ENCODE data around the gene JHY.

JHY gene

DNA sequence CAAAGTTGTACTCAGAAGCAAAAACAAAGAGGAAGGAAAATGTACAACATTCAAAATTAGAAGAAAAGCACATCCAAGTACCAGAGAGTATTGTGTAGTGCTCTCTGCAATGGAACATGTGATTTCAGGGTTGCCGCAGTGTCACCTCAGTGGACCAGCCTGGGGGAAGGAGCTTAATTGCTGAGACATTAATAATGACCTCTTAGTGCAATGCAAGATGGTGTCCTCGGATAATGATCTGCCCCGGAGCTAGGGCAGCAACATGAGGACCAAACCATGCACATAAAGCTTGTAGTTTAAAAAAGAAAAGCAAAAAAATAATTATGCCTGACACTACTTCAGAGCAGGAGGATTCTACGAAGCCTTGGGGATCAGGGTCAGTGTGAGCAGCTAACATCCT, 11.3 kb upstream of the JHY start:
- TF ChIP-seq, protein P1, sequence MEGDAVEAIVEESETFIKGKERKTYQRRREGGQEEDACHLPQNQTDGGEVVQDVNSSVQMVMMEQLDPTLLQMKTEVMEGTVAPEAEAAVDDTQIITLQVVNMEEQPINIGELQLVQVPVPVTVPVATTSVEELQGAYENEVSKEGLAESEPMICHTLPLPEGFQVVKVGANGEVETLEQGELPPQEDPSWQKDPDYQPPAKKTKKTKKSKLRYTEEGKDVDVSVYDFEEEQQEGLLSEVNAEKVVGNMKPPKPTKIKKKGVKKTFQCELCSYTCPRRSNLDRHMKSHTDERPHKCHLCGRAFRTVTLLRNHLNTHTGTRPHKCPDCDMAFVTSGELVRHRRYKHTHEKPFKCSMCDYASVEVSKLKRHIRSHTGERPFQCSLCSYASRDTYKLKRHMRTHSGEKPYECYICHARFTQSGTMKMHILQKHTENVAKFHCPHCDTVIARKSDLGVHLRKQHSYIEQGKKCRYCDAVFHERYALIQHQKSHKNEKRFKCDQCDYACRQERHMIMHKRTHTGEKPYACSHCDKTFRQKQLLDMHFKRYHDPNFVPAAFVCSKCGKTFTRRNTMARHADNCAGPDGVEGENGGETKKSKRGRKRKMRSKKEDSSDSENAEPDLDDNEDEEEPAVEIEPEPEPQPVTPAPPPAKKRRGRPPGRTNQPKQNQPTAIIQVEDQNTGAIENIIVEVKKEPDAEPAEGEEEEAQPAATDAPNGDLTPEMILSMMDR (IDR thresholded peaks at IDR 0.05; ENCODE audit: insufficient read depth, low read depth, low read length, missing control alignments) = no peak
- no peak for DNase-seq (ENCODE audit: low read depth)
- no peak overlapping the region for H3K4me3 ChIP-seq (ENCODE audit: low read depth, low read length)

- TF ChIP-seq, protein P1 (IDR thresholded peaks at IDR 0.05; ENCODE audit: insufficient read depth, low read depth, low read length, missing control alignments) = no peak
- H3K4me3 ChIP-seq (ENCODE audit: low read depth, low read length) = no peak overlapping the region
- DNase-seq (ENCODE audit: low read depth) = no peak
Measured at GRCh38 chr11:122872046-122872445, 10.5 kb upstream of the JHY start.

DNA sequence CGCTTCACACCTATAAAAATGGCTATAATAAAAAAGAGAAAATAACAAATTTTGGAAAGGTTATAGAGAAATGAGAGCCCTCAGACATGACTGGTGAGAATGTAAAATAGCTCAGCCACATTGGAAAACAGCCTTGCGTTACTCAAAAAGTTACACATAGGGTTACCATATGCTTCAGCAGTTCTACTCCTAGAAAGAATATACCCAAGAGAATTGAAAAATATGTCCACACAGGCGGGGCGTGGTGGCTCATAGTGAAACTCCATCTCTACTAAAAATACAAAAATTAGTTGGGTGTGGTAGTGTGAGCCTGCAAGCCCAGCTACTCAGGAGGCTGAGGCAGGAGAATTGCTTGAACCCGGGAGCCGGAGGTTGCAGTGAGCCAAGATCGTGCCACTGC, 7.6 kb upstream of the JHY start:
- DNase-seq (ENCODE audit: low read depth) = peak; percentile 82

DNA sequence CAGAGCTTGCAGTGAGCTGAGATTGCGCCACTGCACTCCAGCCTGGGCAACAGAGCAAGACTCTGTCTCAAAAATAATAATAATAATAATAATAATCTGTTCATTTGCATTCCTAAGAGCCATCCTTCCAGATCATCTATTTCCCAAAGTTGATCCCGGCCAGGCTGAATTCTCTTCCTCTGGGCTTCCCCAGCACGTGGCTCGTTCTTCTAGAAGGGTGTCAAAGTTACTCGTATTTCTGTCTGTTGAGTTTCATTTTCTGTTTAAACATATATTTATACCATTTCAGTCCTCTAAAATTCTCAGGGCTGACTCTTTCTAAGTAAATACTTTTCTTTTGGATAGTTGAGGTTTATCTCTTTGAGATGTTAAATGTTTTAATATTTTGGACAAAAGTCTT, 4.8 kb upstream of the JHY start:
- no peak overlapping the region for H3K4me3 ChIP-seq (ENCODE audit: low read depth, low read length)
- DNase-seq (ENCODE audit: low read depth) = no peak
- TF ChIP-seq, protein P1 (IDR thresholded peaks at IDR 0.05; ENCODE audit: insufficient read depth, low read depth, low read length, missing control alignments) = no peak

More for the DNA sequence above, 7.6 kb upstream of the JHY start:
- TF ChIP-seq, protein P1 (IDR thresholded peaks at IDR 0.05; ENCODE audit: insufficient read depth, low read depth, low read length, missing control alignments) = no peak
- H3K4me3 ChIP-seq (ENCODE audit: low read depth, low read length) = no peak overlapping the region; the same call in 1 of the 2 replicates

GRCh38 chr11:122879785-122880184, 2.8 kb upstream of the JHY start:
- TF ChIP-seq, protein P1 (IDR thresholded peaks at IDR 0.05; ENCODE audit: insufficient read depth, low read depth, low read length, missing control alignments) = no peak
- no peak overlapping the region for H3K4me3 ChIP-seq (ENCODE audit: low read depth, low read length)
- no peak for DNase-seq (ENCODE audit: low read depth)

DNA sequence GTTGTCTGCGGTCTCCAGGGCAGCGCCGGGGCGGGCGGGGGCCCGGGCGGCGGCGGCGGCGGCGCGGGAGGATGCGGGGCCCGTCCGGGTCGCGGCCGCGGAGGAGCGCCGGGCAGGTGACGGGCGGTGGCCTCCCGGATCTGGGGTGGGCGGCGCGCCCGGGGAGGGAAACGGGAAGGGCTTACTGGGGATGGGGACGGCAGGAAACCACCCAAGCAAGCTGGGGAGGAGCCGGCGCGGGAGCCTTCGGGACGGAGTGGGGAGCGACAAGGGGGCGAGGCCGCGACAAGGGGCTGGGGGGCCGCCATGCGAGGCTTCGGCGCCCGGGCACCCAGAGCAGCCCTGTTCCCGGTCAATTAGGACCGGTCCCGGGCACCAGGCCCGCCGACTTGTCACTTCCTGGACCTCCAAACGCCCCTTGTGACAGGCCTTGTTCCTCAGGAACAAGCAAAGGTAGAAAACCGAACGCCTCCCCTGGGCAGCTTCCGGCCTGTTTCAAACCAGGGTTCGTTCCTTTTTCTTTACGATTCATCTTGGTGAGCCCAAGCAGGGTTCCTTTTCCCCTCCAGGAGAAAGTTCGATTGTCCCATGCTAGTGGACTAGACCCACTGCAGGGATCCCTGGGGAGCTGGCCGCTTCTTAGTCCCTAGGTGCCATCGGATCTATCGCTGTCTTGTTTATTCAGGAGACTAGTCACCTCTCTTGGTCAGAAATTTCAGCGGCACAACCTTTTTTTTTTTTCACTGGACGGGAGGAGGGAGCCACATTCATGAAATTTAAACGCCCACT, 492 bp downstream of the JHY start:
- H3K4me3 ChIP-seq (ENCODE audit: low read depth, low read length) = peak overlapping the region; percentile 59
- TF ChIP-seq, protein P1 (IDR thresholded peaks at IDR 0.05; ENCODE audit: insufficient read depth, low read depth, low read length, missing control alignments) = no peak
- DNase-seq (ENCODE audit: low read depth) = peak; percentile 76

DNA sequence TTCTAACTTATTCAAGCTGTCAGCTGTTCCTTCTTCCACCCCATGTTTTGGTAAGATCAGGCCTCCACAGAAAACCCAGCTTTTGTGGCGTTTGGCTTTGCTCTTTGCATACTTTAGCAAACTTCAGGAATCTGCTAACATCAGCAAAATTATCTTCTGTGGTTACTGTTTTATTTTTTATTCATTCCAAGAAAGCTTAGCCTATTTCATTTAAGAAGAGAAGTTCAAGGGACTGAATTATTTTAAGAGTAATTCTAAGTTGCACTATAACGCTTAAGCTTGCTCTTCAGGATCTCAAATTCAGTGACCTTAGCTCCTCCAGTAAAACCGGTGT, 1.1 kb downstream of the JHY start:
- H3K4me3 ChIP-seq (ENCODE audit: low read depth, low read length) = peak overlapping the region; percentile 59
- TF ChIP-seq, protein P1 (IDR thresholded peaks at IDR 0.05; ENCODE audit: insufficient read depth, low read depth, low read length, missing control alignments) = no peak
- no peak for DNase-seq (ENCODE audit: low read depth)

Data from GM12865 (cell line).